ENCODE results near the gene YDJC.
"Not testable (repeated sequence)": the region's sequence is repeated elsewhere in the genome, so short reads cannot be mapped to it uniquely, and the experiment has no call there.

Gene YDJC

DNA sequence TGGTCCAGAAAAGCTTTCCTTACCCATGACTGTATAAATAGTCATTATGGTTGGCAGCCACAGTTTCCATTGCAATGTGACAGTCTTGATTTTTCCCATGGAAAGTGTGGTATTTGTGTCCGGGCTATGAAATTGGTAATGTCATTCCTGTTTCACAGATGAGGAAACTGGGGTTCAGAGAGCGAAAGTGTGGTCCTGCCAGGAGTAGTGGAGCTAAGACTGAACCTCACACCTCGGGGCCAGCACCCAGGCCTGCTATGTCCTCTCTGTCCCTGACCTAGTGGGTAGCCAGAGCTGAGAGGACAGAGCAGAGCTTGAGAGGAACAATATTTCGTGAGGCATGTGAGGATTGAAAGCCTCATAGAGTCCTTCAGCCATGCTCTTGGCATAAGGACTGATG lies 1.2 kb upstream of the YDJC start:
- no peak for DNase-seq

DNA sequence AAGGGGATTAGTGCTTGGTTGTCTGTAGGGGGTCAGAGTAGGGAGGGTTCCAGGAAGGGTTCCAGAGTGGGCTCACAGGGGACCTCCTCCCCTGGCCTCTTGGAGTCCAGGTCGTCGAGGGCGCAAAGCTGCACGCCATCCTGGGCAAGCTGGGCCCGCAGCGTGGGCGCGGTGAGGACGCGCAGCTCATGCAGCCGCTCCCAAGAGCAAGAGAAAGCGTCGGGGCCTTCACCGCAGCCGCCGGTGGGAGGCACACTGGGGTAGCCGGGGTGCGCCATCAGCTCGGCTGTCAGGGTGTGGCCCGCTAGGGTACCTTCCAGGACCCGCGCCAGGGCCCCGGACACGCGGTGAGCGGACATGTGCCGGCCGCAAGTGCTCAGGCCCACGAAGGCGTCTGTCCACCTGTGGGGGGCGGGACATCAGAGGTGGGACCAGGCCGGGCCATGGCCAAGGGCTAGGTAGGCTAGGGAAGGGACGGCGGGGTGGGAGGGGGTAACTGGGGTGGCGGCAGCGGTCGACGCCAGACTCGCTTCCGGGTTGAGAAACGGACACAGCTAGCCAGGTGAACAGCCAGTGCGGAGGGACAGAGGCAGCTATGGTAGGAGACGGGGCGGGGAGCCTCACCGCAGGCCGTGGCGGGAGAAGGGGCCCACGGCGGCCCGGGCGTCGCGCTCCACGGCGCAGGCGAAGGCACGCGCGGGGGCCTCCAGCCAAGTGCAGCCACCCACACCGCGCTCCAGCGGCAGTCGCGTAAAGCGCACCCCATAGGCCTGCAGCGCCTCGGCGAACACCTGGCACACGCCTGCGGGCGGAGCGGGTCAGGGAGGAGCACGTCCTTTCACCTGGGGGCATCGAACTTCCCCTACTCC lies 1.2 kb downstream of the YDJC start:
- DNase-seq = no peak

DNA sequence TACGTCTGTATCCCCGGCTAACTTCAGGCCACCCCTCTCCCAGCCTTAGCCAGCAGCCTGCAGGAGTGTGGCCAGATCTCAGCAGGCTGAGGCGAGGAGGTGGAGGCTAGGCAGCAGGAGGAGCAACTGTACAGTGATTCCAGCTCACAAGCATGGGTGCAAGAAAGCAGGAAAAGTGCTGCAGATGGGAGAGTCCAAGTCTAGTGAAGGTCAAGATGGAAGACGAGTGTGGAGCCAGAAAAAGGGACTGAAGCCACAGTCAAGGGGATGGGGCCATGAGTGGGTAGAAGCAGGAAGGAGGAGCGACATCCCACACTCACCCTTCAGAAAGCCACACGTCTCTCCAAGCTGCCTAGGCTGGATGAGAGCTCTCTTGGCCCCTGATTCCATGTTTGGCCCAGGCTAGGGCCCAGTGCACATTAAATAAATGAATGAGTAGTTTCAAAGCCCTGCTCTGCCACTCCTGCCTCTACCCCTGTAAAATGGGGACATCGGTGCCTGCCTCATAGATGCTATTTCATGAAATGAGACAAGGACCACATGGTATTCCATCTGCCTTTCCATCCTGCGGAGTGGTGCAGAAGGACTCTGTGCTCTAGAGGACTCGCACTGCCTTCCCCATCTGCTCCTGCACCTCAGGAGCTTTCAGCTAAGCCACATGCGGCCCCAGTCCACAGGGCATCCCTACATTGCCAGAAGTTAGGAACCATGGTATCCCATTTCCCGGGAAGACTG lies 2.9 kb downstream of the YDJC start:
- no peak for DNase-seq

DNA sequence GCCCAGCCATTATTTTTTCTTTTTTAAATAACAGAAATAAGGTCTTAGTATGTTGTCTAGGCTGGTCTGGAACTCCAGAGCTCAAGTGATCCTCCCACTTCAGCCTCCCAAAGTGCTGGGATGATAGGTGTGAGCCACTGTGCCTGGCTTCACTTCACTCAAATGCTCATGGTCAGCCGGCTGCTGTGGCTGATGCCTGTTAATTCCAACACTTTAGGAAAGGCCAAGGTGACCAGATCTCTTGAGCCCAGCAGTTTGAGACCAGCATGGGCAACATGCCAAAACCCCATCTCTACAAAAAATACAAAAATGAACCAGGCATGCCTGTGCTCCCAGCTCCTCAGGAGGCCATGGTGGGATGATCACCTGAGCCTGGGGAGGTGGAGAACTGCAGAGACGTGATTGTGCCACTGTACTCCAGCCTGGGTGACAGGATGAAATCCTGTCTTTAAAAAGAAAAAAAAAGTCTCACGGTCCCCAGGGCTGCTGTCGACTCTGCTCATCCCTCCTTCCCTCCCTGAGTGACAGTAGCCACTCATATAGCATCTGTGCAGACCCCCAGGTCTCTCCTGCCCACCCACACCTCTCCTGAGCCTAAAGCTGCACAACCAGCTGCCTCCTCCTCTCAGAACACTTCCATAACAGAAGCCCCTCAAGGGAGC lies 3.6 kb downstream of the YDJC start:
- no peak for DNase-seq

DNA sequence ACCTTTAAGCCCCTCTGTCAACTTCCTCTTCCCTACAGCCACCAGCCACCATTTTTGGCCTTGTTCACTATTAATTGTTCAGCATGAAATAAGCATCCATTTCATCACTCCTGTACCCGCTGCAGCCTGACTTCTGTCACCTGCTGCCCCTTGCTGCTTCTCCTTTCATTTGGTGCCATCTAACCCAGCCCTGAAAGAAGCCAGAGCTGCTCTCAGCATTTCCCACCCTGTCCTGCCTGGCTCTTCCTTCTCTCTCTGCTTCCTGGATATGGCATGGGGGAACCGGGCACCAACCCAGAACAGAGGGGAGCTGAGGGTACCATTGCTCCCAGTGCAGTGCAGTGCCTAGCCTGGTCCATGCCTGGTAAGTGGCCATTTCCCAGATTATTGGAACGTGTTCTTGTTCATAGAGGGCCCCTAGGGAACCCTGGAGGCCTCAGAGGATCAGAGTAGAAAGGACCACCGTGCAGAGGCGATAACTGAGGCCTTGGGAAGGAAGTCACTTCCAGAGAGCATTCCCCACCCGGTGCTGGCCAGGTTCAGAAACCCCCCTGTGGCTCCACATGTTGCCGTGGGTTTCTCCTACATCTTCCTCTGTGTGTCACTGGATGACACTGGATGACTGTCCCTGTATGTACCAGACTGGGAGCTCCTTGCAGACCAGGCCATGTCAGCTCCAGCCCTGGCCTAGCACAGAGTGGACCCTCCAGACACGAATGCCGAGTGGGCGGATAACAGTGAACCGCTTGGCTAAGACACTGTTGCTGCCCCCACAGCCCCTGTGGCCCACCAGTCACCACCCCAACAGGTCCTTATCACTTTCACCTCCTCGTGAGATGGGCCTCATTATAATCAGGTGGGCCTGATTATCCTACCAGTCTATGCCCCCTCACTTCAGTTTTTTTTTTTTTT lies 4.7 kb downstream of the YDJC start:
- no peak for DNase-seq

DNA sequence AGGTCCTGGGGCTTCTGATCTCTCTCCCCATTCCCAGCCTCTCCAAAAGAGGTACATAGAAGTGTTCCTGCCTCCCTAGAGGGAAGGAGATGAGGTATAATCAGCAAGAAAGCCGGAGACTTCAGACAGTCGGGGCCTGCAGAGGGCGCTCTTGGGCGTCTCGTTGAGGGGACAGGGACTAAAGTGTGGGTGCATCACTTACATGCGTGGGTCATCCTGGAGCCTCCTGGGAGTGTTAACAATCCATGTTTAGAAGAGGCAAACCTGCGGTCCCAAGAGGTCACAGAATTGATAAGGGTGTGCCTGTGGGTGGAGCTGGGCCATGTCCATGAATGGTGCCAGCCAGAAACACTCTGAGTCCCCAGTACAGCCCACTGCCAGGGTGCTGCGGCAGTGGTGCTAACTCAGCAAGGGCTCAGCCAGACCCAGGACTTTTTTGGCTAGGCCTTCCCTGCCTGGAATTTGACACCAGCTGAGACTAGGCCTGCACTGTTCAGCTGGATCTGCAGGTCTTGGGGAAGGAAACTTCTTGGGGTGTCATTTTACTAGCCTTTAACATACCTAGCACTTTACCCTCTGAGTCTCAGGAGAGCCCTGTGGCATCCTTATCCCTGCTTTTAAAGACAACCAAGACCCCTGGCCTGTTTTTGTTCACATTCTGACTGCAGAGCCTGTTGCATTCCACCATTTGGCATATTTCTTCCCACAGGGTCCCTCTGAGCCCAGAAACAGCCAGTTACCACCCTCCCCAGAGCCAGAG lies 5.5 kb downstream of the YDJC start:
- DNase-seq = no peak

DNA sequence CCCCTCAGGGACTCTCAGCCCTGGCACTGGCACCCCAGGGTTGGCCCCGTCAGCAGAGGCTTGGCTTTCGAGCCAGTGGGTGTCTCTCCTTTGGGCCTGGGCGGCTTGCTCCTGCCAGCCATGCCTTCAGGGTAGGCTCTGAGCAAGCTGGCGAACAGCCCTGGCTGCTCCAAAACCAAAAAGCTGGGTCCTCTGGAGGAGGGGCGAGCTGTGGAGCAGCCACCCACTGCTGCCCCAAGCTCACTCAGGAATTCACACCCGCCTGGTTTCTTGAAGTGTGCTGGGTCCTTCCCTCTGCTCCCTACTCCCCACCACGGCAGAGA lies 6.2 kb downstream of the YDJC start:
- no peak for DNase-seq

DNA sequence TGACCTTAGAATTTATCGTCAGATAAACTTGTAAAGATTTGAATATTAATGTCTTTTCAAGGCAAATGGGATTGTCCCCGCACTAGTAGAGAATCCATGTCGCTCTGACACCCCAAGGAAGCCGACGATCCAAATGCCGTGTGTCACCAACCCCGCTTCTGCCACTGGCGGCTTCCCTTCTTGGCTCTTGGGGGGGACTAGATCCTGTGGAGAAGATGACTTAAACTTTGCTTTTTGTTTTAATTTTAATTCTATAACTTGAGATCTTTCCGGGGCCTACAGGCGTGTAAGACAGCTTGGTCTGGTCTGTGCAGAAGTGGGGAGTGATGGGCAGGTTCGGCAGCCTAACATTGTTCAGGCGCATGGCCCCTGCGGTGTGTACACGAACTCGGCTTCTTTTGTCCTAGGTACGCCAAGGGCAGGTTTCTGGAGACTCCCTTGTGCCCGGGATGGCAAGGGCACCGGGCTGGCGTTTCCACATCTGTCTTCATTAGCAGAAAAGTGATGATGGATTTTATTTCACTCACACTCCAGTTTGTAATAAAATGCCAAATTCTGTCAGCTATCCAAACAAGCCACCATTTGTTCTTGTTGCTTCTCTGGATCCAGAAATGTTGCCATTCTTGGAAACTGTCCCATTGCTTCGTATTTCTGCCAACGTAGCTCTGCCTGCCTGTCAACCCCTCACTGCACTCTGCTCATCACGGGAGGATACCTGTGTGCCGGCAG lies 6.7 kb downstream of the YDJC start:
- peak; percentile 93 for DNase-seq

DNA sequence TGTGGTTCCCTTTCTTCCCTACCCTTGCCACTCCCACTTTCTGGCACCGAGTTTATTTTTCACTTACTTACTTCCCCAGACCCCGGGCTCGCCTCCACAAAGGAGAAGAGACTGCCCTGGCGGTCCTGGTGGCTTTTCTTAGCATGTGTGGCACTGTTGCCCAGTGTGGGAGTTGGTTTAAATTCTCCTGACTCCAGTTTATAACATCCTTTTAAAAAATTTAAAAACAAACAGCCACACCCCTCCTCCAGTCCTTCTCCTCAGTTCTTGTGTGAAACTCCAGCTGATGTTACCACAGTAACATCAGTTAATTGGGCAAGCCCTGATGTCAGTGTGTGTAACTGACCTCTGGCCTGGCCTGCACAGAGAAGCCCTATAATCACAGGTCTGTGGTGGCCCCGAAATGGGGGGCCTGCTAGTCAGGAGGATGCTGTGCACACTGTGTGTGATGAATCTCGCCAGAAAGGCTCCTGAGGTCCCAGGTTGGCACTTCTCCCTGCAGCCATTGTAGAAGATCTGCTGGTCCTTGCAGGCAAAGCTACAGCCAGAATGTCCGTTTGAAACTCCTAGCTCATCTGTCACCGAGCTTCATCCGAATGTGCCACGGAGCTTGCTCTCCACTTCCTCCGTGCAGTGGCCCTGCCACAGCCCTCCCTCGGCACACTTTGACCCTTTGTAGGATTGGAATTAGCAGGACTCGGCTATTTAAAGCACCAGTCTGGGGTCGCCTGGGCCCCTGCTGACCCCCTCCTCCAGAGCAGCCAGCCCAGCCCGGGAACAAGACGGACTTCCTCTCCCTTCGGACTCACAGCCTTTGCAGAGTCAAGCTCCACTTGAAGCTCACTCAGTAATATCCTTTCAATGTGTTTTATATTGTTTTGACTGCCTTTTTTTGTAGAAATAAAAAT lies 7.6 kb downstream of the YDJC start:
- no peak for DNase-seq

DNA sequence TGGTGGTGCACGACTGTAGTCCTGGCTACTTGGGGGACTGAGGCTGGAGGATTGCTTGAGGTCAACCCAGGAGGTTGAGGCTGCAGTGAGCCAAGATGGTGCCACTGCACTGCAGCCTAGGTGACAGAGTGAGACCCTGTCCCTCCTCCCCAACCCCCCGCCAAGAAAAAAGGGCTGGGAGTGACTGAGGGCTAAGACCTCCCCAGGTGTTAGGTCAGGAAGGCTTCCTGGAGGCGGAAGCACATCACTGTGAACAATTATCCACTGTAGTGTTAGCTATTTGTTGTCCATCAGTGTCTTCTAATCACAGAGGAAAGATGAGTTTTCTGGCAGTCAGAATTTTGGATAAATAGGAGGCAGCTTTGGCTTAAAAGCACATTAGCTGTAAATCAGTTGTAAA lies 8.8 kb downstream of the YDJC start:
- DNase-seq = no peak

DNA sequence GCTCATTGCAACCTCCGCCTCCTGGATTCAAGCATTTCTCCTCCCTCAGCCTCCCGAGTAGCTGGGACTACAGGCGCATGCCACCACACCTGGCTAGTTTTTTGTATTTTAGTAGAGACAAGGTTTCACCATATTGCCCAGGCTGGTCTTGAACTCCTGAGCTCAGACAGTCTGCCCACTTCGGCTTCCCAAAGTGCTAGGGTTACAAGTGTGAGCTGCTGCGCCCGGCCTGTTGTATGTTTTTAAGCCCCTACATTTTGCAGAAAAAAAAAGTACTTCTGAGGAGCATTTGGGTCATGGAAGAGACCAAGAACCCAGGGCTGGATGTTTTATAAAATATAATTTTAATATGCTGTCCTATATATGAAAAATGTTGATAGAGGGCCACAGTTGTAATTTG lies 12.5 kb downstream of the YDJC start:
- not testable (repeated sequence) for DNase-seq

DNA sequence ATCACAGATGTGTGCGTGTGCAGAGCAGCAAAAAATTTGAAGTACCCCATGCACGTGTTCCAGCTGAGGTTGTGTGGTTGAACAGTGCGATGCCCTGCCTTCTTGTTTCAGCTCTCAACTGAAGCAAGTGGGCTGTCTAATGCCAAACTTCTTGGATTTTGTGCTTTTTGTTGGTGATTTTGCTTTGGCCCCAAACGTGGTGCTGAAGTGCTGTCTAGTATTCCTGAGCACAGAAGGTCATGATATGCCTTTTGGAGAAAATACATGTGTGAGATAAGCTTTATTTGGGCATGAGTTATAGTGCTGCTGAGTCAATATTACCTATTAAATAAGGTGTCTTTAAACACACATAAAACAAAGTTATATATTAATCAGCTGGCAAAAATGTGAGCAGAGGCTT lies 14.1 kb downstream of the YDJC start:
- DNase-seq = no peak

DNA sequence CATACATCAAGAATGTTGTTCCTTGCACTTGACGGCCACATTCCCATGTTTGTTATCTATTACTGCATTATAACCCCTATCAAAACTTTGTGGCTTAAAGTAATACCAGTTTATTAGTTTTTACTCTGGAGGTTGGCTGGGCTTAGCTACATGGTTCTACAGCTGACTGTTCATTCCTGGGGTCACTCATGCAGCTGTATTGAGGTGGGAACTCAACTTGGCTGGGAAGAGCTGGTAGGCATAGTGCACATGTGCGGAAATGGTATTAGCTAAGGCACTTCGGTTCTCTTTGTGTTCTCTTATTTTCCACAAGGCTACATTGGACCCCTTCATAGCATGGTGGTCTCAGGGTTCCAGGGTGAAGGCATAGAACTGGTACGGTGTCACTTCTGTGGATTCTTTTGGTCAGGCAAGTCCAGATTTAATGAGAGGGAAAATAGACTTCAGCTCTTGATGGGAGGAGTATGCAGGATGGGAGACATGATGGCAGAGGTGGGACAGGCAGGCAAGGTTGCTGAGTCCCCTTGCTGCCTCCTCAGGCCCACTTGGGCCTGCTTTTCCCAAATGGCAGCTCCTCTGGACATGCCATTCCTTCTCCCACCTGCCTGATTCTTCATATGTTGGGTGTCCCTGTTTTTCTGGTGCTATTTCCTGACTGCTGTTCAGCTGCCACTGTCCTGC lies 16.1 kb downstream of the YDJC start:
- DNase-seq = no peak

DNA sequence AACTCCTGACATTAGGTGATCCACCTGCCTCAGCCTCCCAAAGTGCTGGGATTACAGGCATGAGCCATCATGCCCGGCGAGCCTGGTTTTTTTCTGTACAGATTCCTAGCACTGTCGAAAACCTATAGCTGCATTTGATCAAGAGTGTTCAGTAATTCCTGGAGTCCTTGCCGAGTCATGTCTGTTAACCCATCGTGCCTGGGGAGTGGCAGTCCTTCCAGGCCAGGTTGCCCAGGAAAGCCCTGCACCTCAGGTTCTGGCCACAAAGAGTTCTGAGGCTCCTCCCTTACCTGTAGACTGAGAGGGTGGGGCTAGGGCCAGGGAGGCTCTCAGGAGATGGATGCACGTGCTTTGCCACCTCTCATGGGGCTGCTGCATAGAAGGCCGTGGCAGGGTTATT lies 17.0 kb downstream of the YDJC start:
- DNase-seq = no peak

DNA sequence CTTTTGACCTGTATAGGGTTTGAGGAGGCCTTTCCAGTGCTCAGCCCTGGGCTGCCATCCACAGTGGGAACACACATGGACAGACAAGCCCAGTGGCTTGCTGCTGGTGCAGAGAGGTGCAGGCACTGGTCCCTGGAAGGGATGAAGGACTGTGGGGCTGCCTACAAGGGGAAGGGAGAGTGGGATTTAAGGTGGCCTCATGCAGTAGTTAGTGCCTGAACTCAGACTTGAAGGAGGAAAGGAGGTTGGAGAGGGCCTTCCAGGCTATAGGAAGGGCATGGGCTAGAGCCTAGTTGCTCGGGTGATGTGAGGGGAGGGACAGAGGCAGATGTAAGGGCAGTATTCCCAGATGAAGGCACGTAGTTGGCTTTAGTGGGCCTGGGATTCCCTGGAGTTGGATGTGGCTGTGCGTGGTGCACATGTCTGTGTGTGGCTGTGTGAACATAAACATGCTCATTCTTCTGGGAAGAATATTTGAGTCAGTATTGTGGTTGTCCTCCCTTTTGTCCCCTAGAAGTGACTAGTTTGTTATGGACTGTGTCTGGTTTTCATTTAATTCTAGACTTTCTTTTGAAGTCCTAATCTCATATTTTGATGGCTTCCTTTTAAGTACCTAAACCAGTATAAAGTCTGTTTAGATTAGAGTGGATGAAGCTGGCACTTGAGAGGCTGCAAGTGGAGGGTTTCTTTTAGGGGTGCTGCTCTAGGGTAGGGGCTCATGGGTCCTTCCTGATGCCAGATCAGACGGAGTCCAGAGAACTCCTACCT lies 18.4 kb downstream of the YDJC start:
- DNase-seq = no peak

DNA sequence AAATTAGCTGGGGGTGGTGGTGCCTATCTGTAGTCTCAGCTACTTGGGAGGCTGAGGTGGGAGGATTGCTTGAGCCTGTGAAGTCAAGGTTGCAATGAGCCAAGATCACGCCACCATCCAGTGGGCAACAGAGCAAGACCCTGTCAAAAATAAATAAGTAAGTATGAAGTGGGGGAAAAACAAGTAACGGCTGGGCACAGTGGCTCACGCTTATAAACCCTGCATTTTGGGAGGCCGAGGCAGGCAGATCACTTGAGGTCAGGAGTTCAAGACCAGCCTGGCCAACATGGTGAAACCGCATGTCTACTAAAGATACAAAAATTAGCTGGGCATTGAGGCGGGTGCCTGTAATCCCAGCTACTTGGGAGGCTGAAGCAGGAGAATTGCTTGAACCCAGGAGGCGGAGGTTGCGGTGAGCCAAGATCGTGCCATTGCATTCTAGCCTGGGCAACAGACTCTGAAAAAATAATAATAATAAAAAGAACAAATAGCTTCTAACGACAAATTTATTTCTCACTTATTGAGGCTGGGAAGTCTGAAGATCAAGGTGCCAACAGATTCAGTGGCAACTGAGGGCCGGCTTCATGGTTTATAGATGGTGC lies 20.2 kb downstream of the YDJC start:
- DNase-seq = not testable (repeated sequence)

DNA sequence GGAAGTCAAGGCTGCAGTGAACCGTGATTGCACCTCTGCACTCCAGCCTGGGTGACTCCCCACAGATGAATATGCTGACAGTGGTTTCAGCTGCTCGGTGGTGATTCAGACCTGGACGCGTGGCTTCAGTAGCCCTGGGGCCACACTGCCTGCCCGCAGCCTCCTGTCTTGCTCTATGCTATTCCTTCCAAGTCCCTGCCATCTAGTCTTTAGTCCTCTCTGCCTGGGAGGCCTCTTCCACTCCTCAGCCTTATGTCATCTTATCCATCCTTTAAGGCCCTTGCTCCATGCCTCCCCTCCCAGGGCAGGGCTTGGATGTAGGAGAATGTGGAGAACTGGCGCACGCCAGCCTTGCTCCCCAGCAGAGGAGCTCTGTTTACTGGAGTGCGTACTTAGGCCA lies 23.0 kb downstream of the YDJC start:
- no peak for DNase-seq

DNA sequence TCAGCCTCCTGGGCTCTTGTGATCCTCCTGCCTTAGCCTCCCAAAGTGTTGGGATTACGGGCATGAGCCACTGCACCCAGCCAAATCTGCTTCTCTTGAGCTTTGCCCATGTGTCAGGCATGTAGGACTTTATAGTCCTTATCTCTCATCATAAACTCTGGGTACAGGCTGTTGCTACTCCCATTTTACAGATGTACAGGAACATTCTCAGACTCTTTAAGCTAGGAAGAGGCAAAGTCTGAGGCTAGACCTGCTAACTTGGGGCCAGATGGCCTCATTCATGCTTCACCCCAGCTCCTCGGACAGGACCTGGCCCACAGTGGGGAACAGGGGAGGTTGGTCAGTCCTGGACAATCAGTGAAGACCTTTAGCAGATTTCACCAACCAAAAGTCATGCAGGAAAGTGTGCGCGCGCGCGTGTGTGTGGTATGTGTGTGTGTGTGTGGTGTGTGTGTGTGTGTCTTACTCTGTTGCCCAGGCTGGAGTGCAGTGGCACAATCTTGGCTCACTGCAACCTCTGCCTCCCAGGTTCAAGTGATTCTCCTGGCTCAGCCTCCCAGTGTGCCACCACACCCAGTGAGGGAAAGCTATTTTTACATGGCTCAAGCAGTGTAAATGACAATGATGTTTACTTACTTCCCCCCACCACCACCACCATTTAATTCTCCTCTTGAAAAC lies 23.8 kb downstream of the YDJC start:
- DNase-seq = no peak
